B cell (primary cell): ENCODE measurements around the gene SLC39A13. TPM values are rescaled to one million over a fixed set of nuclear protein-coding genes. Genes with fewer than 3 reads are reported as not detected.

Source experiments
- ATAC-seq: fragments of 200-7000 bp; cut with Tn5 transposase; one replicate; pipeline ENCODE4 v1.10.0; 2021; ENCODE audit warnings: low read depth, mild to moderate bottlenecking, moderate number of reproducible peaks, moderate library complexity
- CTCF ChIA-PET: fragments of 350-600 bp; sonication (Branson Sonifier 250); formaldehyde crosslinking; loops from one replicate; lab custom pipeline; 2021; ENCODE audit warnings: antibody characterized with exemption, inconsistent platforms; lab: Charles Lee
- POLR2A ChIA-PET: fragments of 350-600 bp; sonication (Branson Sonifier 250); formaldehyde crosslinking; loops from one replicate; lab custom pipeline; 2021; ENCODE audit warnings: antibody characterized with exemption; lab: Charles Lee
- DNase-seq: peaks from one replicate; pipeline ENCODE4 v3.0.0; 2013
- H2AFZ ChIP-seq: 2 replicates; pipeline ENCODE4 v1.6.1; 2012; ENCODE audit warnings: mild to moderate bottlenecking, low read depth, low read length; ENCODE audit not compliant: insufficient read depth, poor library complexity, severe bottlenecking
- H3K27ac ChIP-seq, 2 donors: 1 replicate in 1 of 2; 2 replicates in 1 of 2; pipeline ENCODE4 v1.5.1; 2012 to 2013; ENCODE audit warnings: low read length in 2 of 2, mild to moderate bottlenecking in 2 of 2, moderate library complexity in 1 of 2
- H3K27me3 ChIP-seq, 4 experiments: fragments of 200-600 bp in 1 of 4; sonication (generic) in 1 of 4; replicated peaks in 1 of 4; 1 replicate in 2 of 4; 2 replicates in 2 of 4; pipeline versions ENCODE4 v1.6.1 to v1.7.0; 2013 to 2016; ENCODE audit warnings: low read length in 3 of 4, mild to moderate bottlenecking in 2 of 4, mixed read lengths in 1 of 4, moderate library complexity in 1 of 4; ENCODE audit not compliant: insufficient read depth in 4 of 4, control insufficient read depth in 3 of 4; ENCODE audit errors: control extremely low read depth in 1 of 4
- H3K36me3 ChIP-seq, 2 experiments: replicated peaks in 1 of 2; 1 replicate in 1 of 2; 2 replicates in 1 of 2; pipeline versions ENCODE4 v1.6.1 to v1.7.1; 2013; ENCODE audit warnings: low read length in 1 of 2; ENCODE audit not compliant: insufficient read depth in 2 of 2, control insufficient read depth in 1 of 2; ENCODE audit errors: control extremely low read depth in 1 of 2, extremely low read depth in 1 of 2
- H3K4me1 ChIP-seq, 2 donors: fragments of 200-600 bp in 1 of 2; sonication (generic) in 1 of 2; 1 replicate in 1 of 2; 2 replicates in 1 of 2; pipeline versions ENCODE4 v1.5.1 to v1.6.1; 2013 to 2017; ENCODE audit warnings: low read length in 2 of 2; ENCODE audit not compliant: control insufficient read depth in 2 of 2, insufficient read depth in 2 of 2
- H3K4me2 ChIP-seq: replicated peaks from 2 replicates; pipeline ENCODE3; 2012; ENCODE audit warnings: mild to moderate bottlenecking, low read depth, low read length; ENCODE audit not compliant: poor library complexity, severe bottlenecking
- H3K4me3 ChIP-seq, 5 experiments: fragments of 200-600 bp in 1 of 5; sonication (generic) in 1 of 5; 1 replicate in 3 of 5; 2 replicates in 2 of 5; pipeline versions ENCODE4 v1.5.1 to v1.7.0; 2011 to 2016; ENCODE audit warnings: low read length in 4 of 5, mild to moderate bottlenecking in 4 of 5, low read depth in 2 of 5, control low read depth in 1 of 5, moderate library complexity in 1 of 5; ENCODE audit not compliant: insufficient read depth in 1 of 5; ENCODE audit errors: control extremely low read depth in 1 of 5, extremely low read depth in 1 of 5
- H3K79me2 ChIP-seq: fragments of 200-600 bp; sonication (generic); one replicate; pipeline ENCODE4 v1.6.0; 2016; ENCODE audit warnings: low read length; ENCODE audit not compliant: control insufficient read depth, insufficient read depth
- H3K9ac ChIP-seq: fragments of 200-600 bp; sonication (generic); 2 replicates; pipeline ENCODE4 v1.6.1; 2017; ENCODE audit warnings: mild to moderate bottlenecking, low read length, moderate library complexity
- H3K9me3 ChIP-seq, 3 donors: one replicate each; pipeline versions ENCODE4 v1.6.1 to v1.7.1; 2013; ENCODE audit warnings: low read length in 2 of 3; ENCODE audit not compliant: control insufficient read depth in 2 of 3, insufficient read depth in 1 of 3; ENCODE audit errors: control extremely low read depth in 1 of 3
- H4K20me1 ChIP-seq: 2 replicates; pipeline ENCODE4 v1.6.0; 2012; ENCODE audit warnings: mild to moderate bottlenecking, low read length; ENCODE audit not compliant: insufficient read depth, control insufficient read depth, poor library complexity, severe bottlenecking
- H3K27ac Mint-ChIP-seq: one replicate; pipeline ENCODE4 v1.8.0; 2021; ENCODE audit warnings: mixed read lengths
- H3K27me3 Mint-ChIP-seq: one replicate; pipeline ENCODE4 v1.8.0; 2021; ENCODE audit warnings: mixed read lengths
- H3K4me1 Mint-ChIP-seq: one replicate; pipeline ENCODE4 v1.8.0; 2021; ENCODE audit warnings: mixed read lengths
- H3K4me3 Mint-ChIP-seq: one replicate; pipeline ENCODE4 v1.8.0; 2021; ENCODE audit warnings: mixed read lengths
- H3K9me3 Mint-ChIP-seq: one replicate; pipeline ENCODE4 v1.8.0; 2022; ENCODE audit warnings: mixed read lengths; ENCODE audit not compliant: insufficient read depth
- CTCF ChIP-seq: fragments of 200-600 bp; IDR thresholded peaks from one replicate; pipeline ENCODE4 v1.8.0; 2022; ENCODE audit warnings: antibody characterized with exemption, mild to moderate bottlenecking
- EZH2 ChIP-seq: IDR thresholded peaks from 2 replicates; pipeline ENCODE4 v1.6.1; 2012; ENCODE audit warnings: borderline replicate concordance, low read depth, mild to moderate bottlenecking, moderate library complexity, low read length; ENCODE audit not compliant: insufficient read depth, poor library complexity, severe bottlenecking
- WGBS: methylation state at CpG from one replicate; pipeline ENCODE4 v1.1.5; 2013; ENCODE audit warnings: missing lambda C conversion rate; ENCODE audit not compliant: insufficient coverage; 5-methylcytosine and 5-hydroxymethylcytosine counted together
- intact Hi-C: fragments of 100-400 bp; cut with micrococcal nuclease; formaldehyde crosslinking; loops from one replicate; pipeline ENCODE4 v1.10.0; 2022
- polyA plus RNA-seq: library from polyadenylated mRNA; depleted of rRNA; stranded (reverse); fragments of >200 nt; gene quantifications from 2 replicates; pipeline ENCODE4 v1.2.3, GENCODE V29; 2012
- total RNA-seq, 2 donors: library from RNA; stranded (reverse); fragments of 120-200 nt in 1 of 2; gene quantifications; 1 replicate in 1 of 2; 2 replicates in 1 of 2; pipeline versions ENCODE4 v1.2.3 to v1.2.4, GENCODE V29; 2013 to 2022

SLC39A13 gene
- total and polyA plus RNA-seq, 2 donors (not counting 1 experiment from before 2014, with no cell fraction given), result 33.0 to 55.7 TPM

- H3K79me2 ChIP-seq, result no peaks in the 10 kb centered on the region
- no peak for DNase-seq
- TF ChIP-seq CTCF (no peak), EZH2 (no peak)
- H3K27me3 ChIP-seq, result no peaks in the 10 kb centered on the region
- no peak overlapping the region for H2AFZ ChIP-seq
- no peak overlapping the region for H3K4me3 ChIP-seq
- intact Hi-C loops, result no loop called here
- ATAC-seq, result no peak
- no peaks in the 10 kb centered on the region for H3K4me1 ChIP-seq
- H3K27ac ChIP-seq, result no peak overlapping the region
- Mint-ChIP-seq H3K9me3 (no peaks in the 10 kb centered on the region), H3K4me1 (no peaks in the 10 kb centered on the region), H3K4me3 (no peak overlapping the region), H3K27ac (no peak overlapping the region), H3K27me3 (no peaks in the 10 kb centered on the region)
- no peaks in the 10 kb centered on the region for H3K36me3 ChIP-seq
- CTCF ChIA-PET, result no interaction called here
- no peaks in the 10 kb centered on the region for H4K20me1 ChIP-seq
- no peak overlapping the region for H3K9ac ChIP-seq
- peaks cover 0 to 6% (median 0%) of the 10 kb centered on the region in 3 donors for H3K9me3 ChIP-seq
- no peak overlapping the region for H3K4me2 ChIP-seq
- POLR2A ChIA-PET, result no interaction called here
- 92% methylated on average over 14 of the region's 16 CpGs for WGBS
Observed at GRCh38 chr11:47437746-47438418, 29.5 kb downstream of the SLC39A13 start.

GRCh38 chr11:47438721-47439120 lies 30.3 kb downstream of the SLC39A13 start:
- no peaks in the 10 kb centered on the region for H3K27me3 ChIP-seq
- TF ChIP-seq CTCF (no peak), EZH2 (no peak)
- ChIA-PET POLR2A (no interaction called here), CTCF (no interaction called here)
- 97% methylated on average over 18 of the region's 18 CpGs for WGBS
- no peaks in the 10 kb centered on the region for H3K27me3 Mint-ChIP-seq
- intact Hi-C loops, result no loop called here
- H3K4me1 ChIP-seq, result no peaks in the 10 kb centered on the region
- H3K4me3 Mint-ChIP-seq, result no peak overlapping the region
- H2AFZ ChIP-seq, result no peak overlapping the region
- no peaks in the 10 kb centered on the region for H4K20me1 ChIP-seq
- no peaks in the 10 kb centered on the region for H3K79me2 ChIP-seq
- no peaks in the 10 kb centered on the region for H3K9me3 Mint-ChIP-seq
- no peak overlapping the region for H3K27ac ChIP-seq
- H3K27ac Mint-ChIP-seq, result no peak overlapping the region
- DNase-seq, result no peak
- no peak overlapping the region for H3K9ac ChIP-seq
- ATAC-seq, result no peak
- H3K9me3 ChIP-seq, result peaks cover 0 to 6% (median 0%) of the 10 kb centered on the region in 3 donors
- H3K4me3 ChIP-seq, result no peak overlapping the region
- no peak overlapping the region for H3K4me2 ChIP-seq
- H3K36me3 ChIP-seq, result no peaks in the 10 kb centered on the region
- H3K4me1 Mint-ChIP-seq, result no peaks in the 10 kb centered on the region
